HEK293T (cell line): ENCODE results near the gene SMARCD1.
A peak's percentile ranks its signal among the peaks of the same experiment; 100 is the strongest.

Experiments used
- CTCF ChIA-PET: fragments of 350-600 bp; formaldehyde crosslinking; extraction: SDS; loops from one replicate; lab custom pipeline; 2021; ENCODE audit warnings: antibody characterized with exemption, inconsistent platforms; lab: Yijun Ruan, JAX
- POLR2A ChIA-PET: fragments of 350-600 bp; formaldehyde crosslinking; extraction: SDS; loops from one replicate; lab custom pipeline; 2020; ENCODE audit warnings: antibody characterized with exemption, inconsistent platforms; lab: Yijun Ruan, JAX
- DNase-seq: peaks from one replicate; pipeline ENCODE4 v3.0.0; 2012; ENCODE audit warnings: mixed read lengths; ENCODE audit errors: extremely low spot score
- ARNT ChIP-seq: fragments of 450-650 bp; IDR thresholded peaks from 2 replicates; pipeline ENCODE4 v1.6.1; 2017; ENCODE audit warnings: mild to moderate bottlenecking
- BHLHE40 ChIP-seq: fragments of 450-650 bp; IDR thresholded peaks from 2 replicates; pipeline ENCODE4 v1.6.1; 2016; ENCODE audit warnings: mild to moderate bottlenecking, moderate library complexity, borderline replicate concordance
- CTBP1 ChIP-seq: fragments of 450-650 bp; IDR thresholded peaks from 2 replicates; pipeline ENCODE4 v1.6.1; 2016; ENCODE audit warnings: borderline replicate concordance
- ELF4 ChIP-seq: fragments of 450-650 bp; IDR thresholded peaks from 2 replicates; pipeline ENCODE4 v1.6.1; 2017; ENCODE audit warnings: antibody characterized with exemption
- FOXA1 ChIP-seq: fragments of 450-650 bp; IDR thresholded peaks from 2 replicates; pipeline ENCODE4 v1.6.1; 2016; ENCODE audit warnings: mild to moderate bottlenecking
- FOXK2 ChIP-seq: fragments of 450-650 bp; IDR thresholded peaks from 2 replicates; pipeline ENCODE4 v1.6.1; 2016; ENCODE audit warnings: mild to moderate bottlenecking
- FOXM1 ChIP-seq: fragments of 450-650 bp; IDR thresholded peaks from 2 replicates; pipeline ENCODE4 v1.6.1; 2017; ENCODE audit warnings: mild to moderate bottlenecking, borderline replicate concordance
- HDGF ChIP-seq: fragments of 450-650 bp; IDR thresholded peaks from 2 replicates; pipeline ENCODE4 v1.6.1; 2017; ENCODE audit warnings: antibody characterized with exemption, borderline replicate concordance
- L3MBTL2 ChIP-seq: fragments of 450-650 bp; conservative IDR thresholded peaks from 2 replicates; pipeline ENCODE4 v1.6.1; 2016; ENCODE audit warnings: mild to moderate bottlenecking
- LEF1 ChIP-seq: fragments of 450-650 bp; IDR thresholded peaks from 2 replicates; pipeline ENCODE4 v1.6.1; 2017; ENCODE audit warnings: mild to moderate bottlenecking, borderline replicate concordance
- NFRKB ChIP-seq: fragments of 450-650 bp; IDR thresholded peaks from 2 replicates; pipeline ENCODE4 v1.6.1; 2016; ENCODE audit warnings: mild to moderate bottlenecking, moderate library complexity
- PKNOX1 ChIP-seq: fragments of 450-650 bp; IDR thresholded peaks from 2 replicates; pipeline ENCODE4 v1.6.1; 2016
- SP1 ChIP-seq: fragments of 450-650 bp; IDR thresholded peaks from 2 replicates; pipeline ENCODE4 v1.6.1; 2017
- SUZ12 ChIP-seq: fragments of 450-650 bp; IDR thresholded peaks from 2 replicates; pipeline ENCODE4 v1.6.1; 2016; ENCODE audit warnings: mild to moderate bottlenecking
- TARDBP ChIP-seq: fragments of 450-650 bp; IDR thresholded peaks from 2 replicates; pipeline ENCODE4 v1.6.1; 2016
- ZNF384 ChIP-seq: fragments of 450-650 bp; IDR thresholded peaks from 2 replicates; pipeline ENCODE4 v1.6.1; 2016

SMARCD1 gene

GRCh38 chr12:50073712-50074111 is 11.4 kb upstream of the SMARCD1 start:
- DNase-seq: no peak
- CTCF ChIA-PET: interaction anchor here (0.7 to 1.8 kb wide), 2 partner anchors 102 to 104 kb away, joined by 4 to 5 read pairs; no protein-coding TSS in a partner anchor
- POLR2A ChIA-PET: interaction anchor here (0.6 kb wide), 1 partner anchor 11 kb away, joined by 3 read pairs; the partner anchor contains the start of gene SMARCD1
- TF ChIP-seq SUZ12 (no peak), ZNF384 (no peak), HDGF (no peak), ARNT (no peak), NFRKB (no peak), BHLHE40 (no peak), L3MBTL2 (no peak), SP1 (no peak), PKNOX1 (no peak), FOXK2 (no peak), LEF1 (no peak), CTBP1 (no peak), FOXM1 (no peak), TARDBP (no peak), FOXA1 (no peak), ELF4 (no peak)

- POLR2A ChIA-PET: interaction anchor here (2.4 kb wide), 1 partner anchor 10 kb away, joined by 11 read pairs; the partner anchor contains the start of gene SMARCD1
- DNase-seq: peak; percentile 85
- TF ChIP-seq ZNF384: no peak
- TF ChIP-seq HDGF: 0 out of 2 replicates have a peak, but pooled peaks have one; percentile 41
- no peak for TF ChIP-seq FOXM1
- no peak for TF ChIP-seq NFRKB
- TF ChIP-seq TARDBP: no peak
These were observed 10.0 kb upstream of the SMARCD1 start for GRCh38 chr12:50074936-50075807.

GRCh38 chr12:50075808-50076170 is 9.4 kb upstream of the SMARCD1 start:
- ChIA-PET POLR2A (interaction anchor here (2.4 kb wide), 1 partner anchor 9 kb away, joined by 11 read pairs; the partner anchor contains the start of gene SMARCD1), CTCF (no interaction called here)
- no peak for TF ChIP-seq SUZ12
- TF ChIP-seq ZNF384: no peak
- no peak for TF ChIP-seq BHLHE40
- no peak for TF ChIP-seq FOXM1
- no peak for TF ChIP-seq CTBP1
- TF ChIP-seq NFRKB: no peak
- no peak for TF ChIP-seq LEF1
- TF ChIP-seq ARNT: no peak
- no peak for TF ChIP-seq TARDBP
- TF ChIP-seq PKNOX1: no peak
- no peak for TF ChIP-seq ELF4
- TF ChIP-seq FOXK2: no peak
- TF ChIP-seq L3MBTL2: no peak
- no peak for TF ChIP-seq SP1
- no peak for TF ChIP-seq FOXA1
- DNase-seq: no peak

More at GRCh38 chr12:50074936-50075807, 10.0 kb upstream of the SMARCD1 start:
- CTCF ChIA-PET: interaction anchor here (0.7 to 1.8 kb wide), 5 partner anchors 35 to 239 kb away, joined by 3 to 5 read pairs (median 3); no protein-coding TSS in a partner anchor

- ChIA-PET CTCF (no interaction called here), POLR2A (no interaction called here)
- TF ChIP-seq ARNT (no peak), BHLHE40 (no peak), ZNF384 (no peak), FOXM1 (no peak), HDGF (no peak), PKNOX1 (no peak), LEF1 (no peak), FOXA1 (no peak), SUZ12 (no peak), ELF4 (no peak), CTBP1 (no peak), TARDBP (no peak), NFRKB (no peak), L3MBTL2 (no peak), FOXK2 (no peak), SP1 (no peak)
- DNase-seq: no peak
These were observed 8.0 kb upstream of the SMARCD1 start for GRCh38 chr12:50077099-50077498.

- ChIA-PET POLR2A (interaction anchor here (0.7 kb wide), 1 partner anchor 89 kb away, joined by 3 read pairs; the partner anchor contains the start of gene CERS5), CTCF (no interaction called here)
- TF ChIP-seq SP1 (no peak), TARDBP (no peak), HDGF (no peak), BHLHE40 (no peak), SUZ12 (no peak), CTBP1 (no peak), ARNT (no peak), ZNF384 (no peak), FOXA1 (no peak), NFRKB (no peak), LEF1 (no peak), PKNOX1 (no peak), FOXK2 (no peak)
- no peak for DNase-seq
These were observed 6.9 kb upstream of the SMARCD1 start for GRCh38 chr12:50078281-50078680.
